ENCODE data around the gene RASGRF2.

GRCh38 chr5:80986382-80986781 is 26.2 kb downstream of the RASGRF2 start:
- TF ChIP-seq POLR2A (IDR thresholded peaks at IDR 0.05) (no peak), CTCF (IDR thresholded peaks at IDR 0.05) (no peak), POLR2AphosphoS5 (IDR thresholded peaks at IDR 0.05) (no peak)
